GM12878 (cell line): ENCODE data around the gene ERC1. TPM values are rescaled to one million over a fixed set of nuclear protein-coding genes. Genes with fewer than 3 reads are reported as not detected.

Experiments used
- ATAC-seq: fragments of 200-7000 bp; cut with Tn5 transposase; 3 replicates; pipeline ENCODE4 v1.9.1; 2020; ENCODE audit warnings: mild to moderate bottlenecking, moderate library complexity
- BruUV-seq: library from RNA; stranded (reverse); fragments of 400-500 nt; replicated peaks from 2 replicates; lab custom pipeline; 2021; lab: Mats Ljungman, UMichigan
- CTCF ChIA-PET: fragments of 300-600 bp; sonication (Branson Sonifier 250); formaldehyde crosslinking; extraction: SDS; loops from one replicate; lab custom pipeline; 2021; ENCODE audit warnings: inconsistent platforms; lab: Yijun Ruan, JAX
- POLR2A ChIA-PET: fragments of 350-600 bp; formaldehyde crosslinking; extraction: SDS; loops from one replicate; lab custom pipeline; 2021; ENCODE audit warnings: inconsistent platforms; lab: Charles Lee
- RAD21 ChIA-PET: fragments of 300-600 bp; sonication (Branson Sonifier 250); formaldehyde crosslinking; loops from one replicate; lab custom pipeline; 2023; ENCODE audit warnings: antibody characterized with exemption; ENCODE audit not compliant: unreplicated experiment; lab: Charles Lee
- SMC1A ChIA-PET: fragments of 300-600 bp; sonication (Branson Sonifier 250); formaldehyde crosslinking; loops from one replicate; lab custom pipeline; 2023; ENCODE audit not compliant: unreplicated experiment, uncharacterized antibody; lab: Charles Lee
- DNase-seq: peaks from one replicate; pipeline ENCODE4 v3.0.0-alpha.2; 2011; ENCODE audit warnings: low read depth, low spot score
- FAIRE-seq: peaks from 3 replicates; lab custom pipeline; 2011; peaks lifted over from hg19 to GRCh38; lab: Jason Lieb, UNC
- H2AFZ ChIP-seq: 2 replicates; pipeline ENCODE4 v1.6.0; 2011; ENCODE audit warnings: low read depth, low read length, control low read depth; ENCODE audit not compliant: control insufficient read depth
- H3K27ac ChIP-seq: 2 replicates; pipeline ENCODE4 v1.5.1; 2011; ENCODE audit warnings: control low read depth; ENCODE audit not compliant: control insufficient read depth, insufficient read depth
- H3K27me3 ChIP-seq, 2 experiments: replicated peaks in 1 of 2; 2 replicates each; pipeline versions ENCODE4 v1.6.0 to v1.6.1; 2011; ENCODE audit warnings: low read length in 1 of 2; ENCODE audit not compliant: control insufficient read depth in 2 of 2, insufficient read depth in 2 of 2
- H3K36me3 ChIP-seq, 2 experiments: 2 replicates each; pipeline ENCODE4 v1.5.1; 2011; ENCODE audit warnings: low read length in 1 of 2; ENCODE audit not compliant: control insufficient read depth in 2 of 2, insufficient read depth in 2 of 2
- H3K4me1 ChIP-seq: 2 replicates; pipeline ENCODE4 v1.6.1; 2011; ENCODE audit warnings: mild to moderate bottlenecking, low read length, moderate library complexity, mixed read lengths; ENCODE audit not compliant: control insufficient read depth, insufficient read depth
- H3K4me2 ChIP-seq: 2 replicates; pipeline ENCODE4 v1.6.0; 2011; ENCODE audit warnings: control low read depth; ENCODE audit not compliant: control insufficient read depth, insufficient read depth
- H3K4me3 ChIP-seq: fragments of 200-600 bp; sonication (generic); 2 replicates; pipeline ENCODE4 v1.5.1; 2016
- H3K79me2 ChIP-seq: 2 replicates; pipeline ENCODE4 v1.6.0; 2011; ENCODE audit warnings: low read length; ENCODE audit not compliant: control insufficient read depth, insufficient read depth
- H3K9ac ChIP-seq: 2 replicates; pipeline ENCODE4 v1.8.0; 2011; ENCODE audit warnings: low read length, control low read depth, mixed read lengths; ENCODE audit not compliant: control insufficient read depth, insufficient read depth
- H3K9me3 ChIP-seq: replicated peaks from 3 replicates; pipeline ENCODE4 v1.5.1; 2011; ENCODE audit warnings: mild to moderate bottlenecking, low read length; ENCODE audit not compliant: control insufficient read depth, insufficient read depth
- H4K20me1 ChIP-seq: 2 replicates; pipeline ENCODE4 v1.6.0; 2011; ENCODE audit not compliant: control insufficient read depth, insufficient read depth
- BACH1 ChIP-seq: fragments of 450-650 bp; IDR thresholded peaks from 2 replicates; pipeline ENCODE4 v1.6.1; 2017; ENCODE audit warnings: mild to moderate bottlenecking, borderline replicate concordance
- CHD4 ChIP-seq: fragments of 200-600 bp; sonication (generic); IDR thresholded peaks from 2 replicates; pipeline ENCODE4 v1.6.1; 2016; ENCODE audit warnings: mild to moderate bottlenecking
- PAX5 ChIP-seq: IDR thresholded peaks from 2 replicates; pipeline ENCODE4 v1.6.1; 2011; ENCODE audit warnings: low read depth, low read length, borderline replicate concordance
- RFX5 ChIP-seq: IDR thresholded peaks from 2 replicates; pipeline ENCODE4 v1.6.1; 2011; ENCODE audit warnings: low read depth, low read length, improper control_type of control experiment
- ZNF217 ChIP-seq: fragments of 450-650 bp; IDR thresholded peaks from 2 replicates; pipeline ENCODE4 v1.6.1; 2017; ENCODE audit warnings: antibody characterized with exemption, mild to moderate bottlenecking
- WGBS: methylation state at CpG from one replicate; pipeline ENCODE4 v1.1.6; 2016; ENCODE audit warnings: low lambda C conversion rate; ENCODE audit not compliant: insufficient replicate concordance, insufficient coverage; ENCODE audit errors: missing lambda C conversion rate; 5-methylcytosine and 5-hydroxymethylcytosine counted together
- in situ Hi-C: fragments of 300-500 bp; cut with MboI; formaldehyde crosslinking; loops from 9 replicates; pipeline ENCODE4 v1.14.3; 2018; ENCODE audit warnings: mixed read lengths
- intact Hi-C: fragments of 100-400 bp; cut with micrococcal nuclease; formaldehyde crosslinking; loops from one replicate; pipeline ENCODE4 v1.14.2; 2022; ENCODE audit not compliant: unreplicated experiment
- polyA plus RNA-seq, 11 experiments: library from polyadenylated mRNA; depleted of rRNA in 4 of 11; unstranded in 6 of 11; stranded (reverse) in 5 of 11; fragments of >200 nt; fragmentation: Nextera tagmentation in 4 of 11; fragmentation: Illumina TruSeq in 1 of 11; extraction: Ambion mirVana in 4 of 11; extraction: Trizol in 1 of 11; gene quantifications; 1 replicate in 1 of 11; 2 replicates in 10 of 11; pipeline versions ENCODE4 v1.2.1 to v1.2.3, GENCODE V29; 2011 to 2016; ENCODE audit warnings: inconsistent platforms in 2 of 11, missing spikeins in 2 of 11, low read depth in 1 of 11
- total RNA-seq, 4 experiments: library from RNA; depleted of rRNA in 3 of 4; stranded (reverse); fragments of >200 nt in 3 of 4; fragmentation: Illumina TruSeq in 1 of 4; extraction: Trizol in 1 of 4; gene quantifications; 2 replicates each; pipeline versions ENCODE4 v1.2.1 to v1.2.3, GENCODE V29; 2013 to 2021
- TF ChIP-seq, protein P1 (sequence below): fragments of 450-650 bp; IDR thresholded peaks from 2 replicates; pipeline ENCODE4 v1.6.1; 2017; ENCODE audit warnings: mild to moderate bottlenecking
- TF ChIP-seq, protein P2 (sequence below): fragments of 150-350 bp; IDR thresholded peaks from 2 replicates; pipeline ENCODE4 v1.6.1; 2014; ENCODE audit warnings: mild to moderate bottlenecking, low read depth, low read length
- TF ChIP-seq, protein P3 (sequence below): IDR thresholded peaks from 2 replicates; pipeline ENCODE4 v1.6.1; 2011; ENCODE audit warnings: borderline replicate concordance, low read depth, mild to moderate bottlenecking, moderate library complexity, low read length; ENCODE audit not compliant: insufficient read depth, poor library complexity, severe bottlenecking

Gene ERC1
- total and polyA plus RNA-seq, 10 of the 15 experiments (the other 5 are each of a cell fraction or from before 2014, with no cell fraction given): 0.75 to 8.0 (median 5.0) TPM

DNA sequence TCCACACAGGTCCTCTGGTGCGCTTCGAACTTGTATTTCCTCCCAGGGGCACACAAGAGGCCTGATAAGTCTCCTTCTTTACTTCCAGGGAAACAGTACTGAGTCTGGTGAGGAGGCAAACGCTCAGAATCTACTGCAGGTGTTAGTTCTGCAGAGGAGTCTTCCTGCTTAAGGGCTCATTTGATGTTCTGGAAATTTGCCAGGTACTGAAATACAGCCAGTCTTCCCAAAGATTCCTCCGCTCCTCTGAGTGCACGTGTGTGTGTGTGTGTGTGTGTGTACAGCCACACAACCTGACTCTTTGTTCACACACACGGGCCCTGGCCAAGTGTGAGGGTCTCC is 511.3 kb downstream of the ERC1 start:
- ATAC-seq: no peak
- no peak overlapping the region for H2AFZ ChIP-seq
- no peaks in the 10 kb centered on the region for H3K9me3 ChIP-seq
- H3K4me3 ChIP-seq: no peak overlapping the region
- WGBS: 44% methylated on average over 6 of the region's 6 CpGs
- no peaks in the 10 kb centered on the region for H3K36me3 ChIP-seq
- no peak for DNase-seq
- H4K20me1 ChIP-seq: no peaks in the 10 kb centered on the region
- no peak overlapping the region for H3K9ac ChIP-seq
- no peaks in the 10 kb centered on the region for H3K27me3 ChIP-seq
- in situ Hi-C loops (no loop called here), intact Hi-C loops (no loop called here)
- FAIRE-seq: no peak
- TF ChIP-seq, protein P1, sequence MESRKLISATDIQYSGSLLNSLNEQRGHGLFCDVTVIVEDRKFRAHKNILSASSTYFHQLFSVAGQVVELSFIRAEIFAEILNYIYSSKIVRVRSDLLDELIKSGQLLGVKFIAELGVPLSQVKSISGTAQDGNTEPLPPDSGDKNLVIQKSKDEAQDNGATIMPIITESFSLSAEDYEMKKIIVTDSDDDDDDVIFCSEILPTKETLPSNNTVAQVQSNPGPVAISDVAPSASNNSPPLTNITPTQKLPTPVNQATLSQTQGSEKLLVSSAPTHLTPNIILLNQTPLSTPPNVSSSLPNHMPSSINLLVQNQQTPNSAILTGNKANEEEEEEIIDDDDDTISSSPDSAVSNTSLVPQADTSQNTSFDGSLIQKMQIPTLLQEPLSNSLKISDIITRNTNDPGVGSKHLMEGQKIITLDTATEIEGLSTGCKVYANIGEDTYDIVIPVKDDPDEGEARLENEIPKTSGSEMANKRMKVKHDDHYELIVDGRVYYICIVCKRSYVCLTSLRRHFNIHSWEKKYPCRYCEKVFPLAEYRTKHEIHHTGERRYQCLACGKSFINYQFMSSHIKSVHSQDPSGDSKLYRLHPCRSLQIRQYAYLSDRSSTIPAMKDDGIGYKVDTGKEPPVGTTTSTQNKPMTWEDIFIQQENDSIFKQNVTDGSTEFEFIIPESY: no peak
- no peak for TF ChIP-seq RFX5
- TF ChIP-seq, protein P2, sequence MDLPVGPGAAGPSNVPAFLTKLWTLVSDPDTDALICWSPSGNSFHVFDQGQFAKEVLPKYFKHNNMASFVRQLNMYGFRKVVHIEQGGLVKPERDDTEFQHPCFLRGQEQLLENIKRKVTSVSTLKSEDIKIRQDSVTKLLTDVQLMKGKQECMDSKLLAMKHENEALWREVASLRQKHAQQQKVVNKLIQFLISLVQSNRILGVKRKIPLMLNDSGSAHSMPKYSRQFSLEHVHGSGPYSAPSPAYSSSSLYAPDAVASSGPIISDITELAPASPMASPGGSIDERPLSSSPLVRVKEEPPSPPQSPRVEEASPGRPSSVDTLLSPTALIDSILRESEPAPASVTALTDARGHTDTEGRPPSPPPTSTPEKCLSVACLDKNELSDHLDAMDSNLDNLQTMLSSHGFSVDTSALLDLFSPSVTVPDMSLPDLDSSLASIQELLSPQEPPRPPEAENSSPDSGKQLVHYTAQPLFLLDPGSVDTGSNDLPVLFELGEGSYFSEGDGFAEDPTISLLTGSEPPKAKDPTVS: no peak
- TF ChIP-seq, protein P3, sequence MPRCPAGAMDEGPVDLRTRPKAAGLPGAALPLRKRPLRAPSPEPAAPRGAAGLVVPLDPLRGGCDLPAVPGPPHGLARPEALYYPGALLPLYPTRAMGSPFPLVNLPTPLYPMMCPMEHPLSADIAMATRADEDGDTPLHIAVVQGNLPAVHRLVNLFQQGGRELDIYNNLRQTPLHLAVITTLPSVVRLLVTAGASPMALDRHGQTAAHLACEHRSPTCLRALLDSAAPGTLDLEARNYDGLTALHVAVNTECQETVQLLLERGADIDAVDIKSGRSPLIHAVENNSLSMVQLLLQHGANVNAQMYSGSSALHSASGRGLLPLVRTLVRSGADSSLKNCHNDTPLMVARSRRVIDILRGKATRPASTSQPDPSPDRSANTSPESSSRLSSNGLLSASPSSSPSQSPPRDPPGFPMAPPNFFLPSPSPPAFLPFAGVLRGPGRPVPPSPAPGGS: no peak
- TF ChIP-seq ZNF217: no peak
- TF ChIP-seq CHD4: no peak
- TF ChIP-seq PAX5: no peak
- no peak for TF ChIP-seq BACH1
- no peak overlapping the region for H3K4me2 ChIP-seq
- ChIA-PET CTCF (no interaction called here), SMC1A (no interaction called here), POLR2A (no interaction called here), RAD21 (no interaction called here)
- H3K79me2 ChIP-seq: no peaks in the 10 kb centered on the region
- H3K4me1 ChIP-seq: no peaks in the 10 kb centered on the region
- H3K27ac ChIP-seq: no peak overlapping the region
- BruUV-seq: no TSS peak
